PC-3 (cell line): ENCODE data around the gene PSMC5. TPM values are rescaled to one million over a fixed set of nuclear protein-coding genes. Genes with fewer than 3 reads are reported as not detected.
A peak's percentile ranks its signal among the peaks of the same experiment; 100 is the strongest.

Source experiments
- ATAC-seq: fragments of 200-7000 bp; cut with Tn5 transposase; 2 replicates; pipeline ENCODE4 v1.9.1; 2020; ENCODE audit warnings: mild to moderate bottlenecking, moderate library complexity
- BruUV-seq: library from RNA; stranded (reverse); fragments of 400-500 nt; replicated peaks from 2 replicates; lab custom pipeline; 2021; lab: Mats Ljungman, UMichigan
- CTCF ChIA-PET: fragments of 300-600 bp; sonication (Branson Sonifier 250); formaldehyde crosslinking; loops from one replicate; lab custom pipeline; 2022; ENCODE audit warnings: antibody characterized with exemption; lab: Charles Lee
- POLR2A ChIA-PET: fragments of 300-600 bp; sonication (Branson Sonifier 250); formaldehyde crosslinking; loops from one replicate; lab custom pipeline; 2022; ENCODE audit warnings: antibody characterized with exemption; ENCODE audit not compliant: unreplicated experiment; lab: Charles Lee
- DNase-seq: peaks from one replicate; pipeline ENCODE4 v3.0.0-alpha.2; 2015
- H2AFZ ChIP-seq: fragments of 300-600 bp; sonication (generic); 2 replicates; pipeline ENCODE4 v1.6.0; 2016; ENCODE audit warnings: antibody characterized with exemption, low read length
- H3F3A ChIP-seq: fragments of 300-600 bp; sonication (generic); one replicate; pipeline ENCODE4 v1.6.0; 2017; ENCODE audit warnings: antibody characterized with exemption, low read length, control low read depth, mild to moderate bottlenecking; ENCODE audit not compliant: unreplicated experiment
- H3K27ac ChIP-seq: fragments of 300-600 bp; sonication (generic); 2 replicates; pipeline ENCODE4 v1.5.1; 2016; ENCODE audit warnings: mild to moderate bottlenecking, low read length
- H3K27me3 ChIP-seq: fragments of 300-600 bp; sonication (generic); 2 replicates; pipeline ENCODE4 v1.6.1; 2016; ENCODE audit warnings: low read length, mixed read lengths
- H3K36me3 ChIP-seq: fragments of 300-600 bp; sonication (generic); 2 replicates; pipeline ENCODE4 v1.6.1; 2016; ENCODE audit warnings: low read depth, mixed run types, low read length, mixed read lengths
- H3K4me1 ChIP-seq: fragments of 300-600 bp; sonication (generic); 2 replicates; pipeline ENCODE4 v1.5.1; 2016; ENCODE audit warnings: low read length; ENCODE audit not compliant: insufficient read depth
- H3K4me2 ChIP-seq: fragments of 300-600 bp; sonication (generic); 2 replicates; pipeline ENCODE4 v1.6.0; 2016; ENCODE audit warnings: low read length
- H3K4me3 ChIP-seq: fragments of 300-600 bp; sonication (generic); 2 replicates; pipeline ENCODE4 v1.5.1; 2016; ENCODE audit warnings: mild to moderate bottlenecking, low read length, mixed read lengths
- H3K79me2 ChIP-seq: fragments of 300-600 bp; sonication (generic); 2 replicates; pipeline ENCODE4 v1.6.1; 2017; ENCODE audit warnings: low read length, mixed read lengths
- H3K9ac ChIP-seq: fragments of 300-600 bp; sonication (generic); 2 replicates; pipeline ENCODE4 v1.6.0; 2016; ENCODE audit warnings: mild to moderate bottlenecking, low read length
- H3K9me2 ChIP-seq: fragments of 300-600 bp; sonication (generic); replicated peaks from 2 replicates; pipeline ENCODE4 v1.6.1; 2016; ENCODE audit warnings: mixed run types, low read length, mixed read lengths
- H3K9me3 ChIP-seq: fragments of 300-600 bp; sonication (generic); 2 replicates; pipeline ENCODE4 v1.6.1; 2016; ENCODE audit warnings: low read length, mixed read lengths
- H4K20me1 ChIP-seq: fragments of 300-600 bp; sonication (generic); 2 replicates; pipeline ENCODE4 v1.6.1; 2016; ENCODE audit warnings: low read length, mixed read lengths
- EZH2 ChIP-seq: fragments of 300-600 bp; sonication (generic); IDR thresholded peaks from one replicate; pipeline ENCODE4 v1.6.1; 2017; ENCODE audit warnings: antibody characterized with exemption, mild to moderate bottlenecking, low read length; ENCODE audit not compliant: unreplicated experiment
- EZH2phosphoT487 ChIP-seq: fragments of 300-600 bp; sonication (generic); IDR thresholded peaks from 2 replicates; pipeline ENCODE4 v1.6.1; 2018; ENCODE audit warnings: mild to moderate bottlenecking, antibody characterized with exemption, low read length, borderline replicate concordance
- intact Hi-C: fragments of 100-400 bp; cut with micrococcal nuclease; formaldehyde crosslinking; loops from 2 replicates; pipeline ENCODE4 v1.9.0; 2023
- total RNA-seq: library from RNA; depleted of rRNA; stranded (reverse); fragments of >200 nt; gene quantifications from 2 replicates; pipeline ENCODE4 v1.2.3, GENCODE V29; 2014
- TF ChIP-seq, protein P1 (sequence below): fragments of 300-600 bp; sonication (generic); conservative IDR thresholded peaks from 2 replicates; pipeline ENCODE4 v1.5.1; 2017; ENCODE audit warnings: antibody characterized with exemption, low read depth, mild to moderate bottlenecking, low read length

The PSMC5 gene
- total RNA-seq, 1 experiment from 2014 or later, result 163 TPM

- no peak overlapping the region for H3K27ac ChIP-seq
- H3K36me3 ChIP-seq, result peaks cover 93% of the 10 kb centered on the region
- no peak overlapping the region for H2AFZ ChIP-seq
- H3K4me2 ChIP-seq, result no peak overlapping the region
- H3K4me1 ChIP-seq, result no peaks in the 10 kb centered on the region
- 0 out of 2 replicates have a peak, but pooled peaks cover 7% of the 10 kb centered on the region for H4K20me1 ChIP-seq
- H3K27me3 ChIP-seq, result no peaks in the 10 kb centered on the region
- TF ChIP-seq, protein P1, sequence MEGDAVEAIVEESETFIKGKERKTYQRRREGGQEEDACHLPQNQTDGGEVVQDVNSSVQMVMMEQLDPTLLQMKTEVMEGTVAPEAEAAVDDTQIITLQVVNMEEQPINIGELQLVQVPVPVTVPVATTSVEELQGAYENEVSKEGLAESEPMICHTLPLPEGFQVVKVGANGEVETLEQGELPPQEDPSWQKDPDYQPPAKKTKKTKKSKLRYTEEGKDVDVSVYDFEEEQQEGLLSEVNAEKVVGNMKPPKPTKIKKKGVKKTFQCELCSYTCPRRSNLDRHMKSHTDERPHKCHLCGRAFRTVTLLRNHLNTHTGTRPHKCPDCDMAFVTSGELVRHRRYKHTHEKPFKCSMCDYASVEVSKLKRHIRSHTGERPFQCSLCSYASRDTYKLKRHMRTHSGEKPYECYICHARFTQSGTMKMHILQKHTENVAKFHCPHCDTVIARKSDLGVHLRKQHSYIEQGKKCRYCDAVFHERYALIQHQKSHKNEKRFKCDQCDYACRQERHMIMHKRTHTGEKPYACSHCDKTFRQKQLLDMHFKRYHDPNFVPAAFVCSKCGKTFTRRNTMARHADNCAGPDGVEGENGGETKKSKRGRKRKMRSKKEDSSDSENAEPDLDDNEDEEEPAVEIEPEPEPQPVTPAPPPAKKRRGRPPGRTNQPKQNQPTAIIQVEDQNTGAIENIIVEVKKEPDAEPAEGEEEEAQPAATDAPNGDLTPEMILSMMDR, result no peak
- TF ChIP-seq EZH2 (no peak), EZH2phosphoT487 (no peak)
- intact Hi-C loops, result no loop called here
- H3K79me2 ChIP-seq, result peaks cover 10% of the 10 kb centered on the region; the same call in 1 of the 2 replicates
- no peaks in the 10 kb centered on the region for H3K9me2 ChIP-seq
- H3K4me3 ChIP-seq, result no peak overlapping the region
- DNase-seq, result no peak
- no peak for ATAC-seq
- no peaks in the 10 kb centered on the region for H3K9me3 ChIP-seq
- CTCF ChIA-PET, result no interaction called here
- H3K9ac ChIP-seq, result no peak overlapping the region
- H3F3A ChIP-seq, result peaks cover 12% of the 10 kb centered on the region
- POLR2A ChIA-PET, result no interaction called here
- BruUV-seq, result TSS peak; percentile 39
Observed at GRCh38 chr17:63817736-63818385, 9.4 kb upstream of the PSMC5 start.

- no peak for ATAC-seq
- H3K4me3 ChIP-seq, result no peak overlapping the region
- 0 out of 2 replicates have a peak, but pooled peaks cover 7% of the 10 kb centered on the region for H4K20me1 ChIP-seq
- H3K79me2 ChIP-seq, result peaks cover 12% of the 10 kb centered on the region; the same call in 1 of the 2 replicates
- H3K9me2 ChIP-seq, result no peaks in the 10 kb centered on the region
- no peak for DNase-seq
- H3K4me1 ChIP-seq, result no peaks in the 10 kb centered on the region
- H3K9me3 ChIP-seq, result no peaks in the 10 kb centered on the region
- TF ChIP-seq, protein P1, result no peak
- TF ChIP-seq EZH2phosphoT487 (no peak), EZH2 (no peak)
- no peaks in the 10 kb centered on the region for H3K27me3 ChIP-seq
- POLR2A ChIA-PET, result no interaction called here
- no peak overlapping the region for H3K9ac ChIP-seq
- H3F3A ChIP-seq, result peaks cover 12% of the 10 kb centered on the region
- no peak overlapping the region for H3K27ac ChIP-seq
- no TSS peak for BruUV-seq
- H2AFZ ChIP-seq, result no peak overlapping the region
- peaks cover 91% of the 10 kb centered on the region for H3K36me3 ChIP-seq
- CTCF ChIA-PET, result no interaction called here
- intact Hi-C loops, result no loop called here
- H3K4me2 ChIP-seq, result no peak overlapping the region
Observed at GRCh38 chr17:63819131-63819530, 8.1 kb upstream of the PSMC5 start.
